T-helper 2 cell (primary cell): Measurements from ENCODE around the gene RGS4.

Source experiments
- DNase-seq, 5 experiments: peaks; one replicate each; pipeline versions ENCODE4 v3.0.0 to v3.0.0-alpha.2; 2012 to 2022
- total RNA-seq, 2 donors: gene quantifications; one replicate each; lab custom pipeline; 2026; lab: John Stamatoyannopoulos, UW

RGS4 gene
- 0 to 0.07 reads per million in 2 donors for total RNA-seq

GRCh38 chr1:163069142-163069541 is at the start of gene RGS4:
Gene RGS4, plus strand, starts transcription at chr1:163069361. Its CDS starts 124 bp downstream, at chr1:163069485.
- DNase-seq = no peak

GRCh38 chr1:163022129-163022528 is 47.0 kb upstream of the RGS4 start:
- no peak for DNase-seq

GRCh38 chr1:163027610-163028009 is 41.6 kb upstream of the RGS4 start:
- no peak for DNase-seq

GRCh38 chr1:163029901-163030300 is 39.3 kb upstream of the RGS4 start:
- no peak for DNase-seq

GRCh38 chr1:163035446-163036249 is 33.5 kb upstream of the RGS4 start:
- no peak for DNase-seq

GRCh38 chr1:163036671-163037070 is 32.5 kb upstream of the RGS4 start:
- DNase-seq = no peak

GRCh38 chr1:163038928-163039706 is 30.0 kb upstream of the RGS4 start:
- no peak for DNase-seq

- no peak for DNase-seq
These were observed 29.5 kb upstream of the RGS4 start for GRCh38 chr1:163039707-163040093.

- DNase-seq = no peak
These were observed 23.1 kb upstream of the RGS4 start for GRCh38 chr1:163046071-163046470.

GRCh38 chr1:163047951-163048659 is 21.1 kb upstream of the RGS4 start:
- DNase-seq = no peak

GRCh38 chr1:163048869-163049268 is 20.3 kb upstream of the RGS4 start:
- no peak for DNase-seq

GRCh38 chr1:163049296-163049695 is 19.9 kb upstream of the RGS4 start:
- no peak for DNase-seq

- DNase-seq = no peak
These were observed 18.7 kb upstream of the RGS4 start for GRCh38 chr1:163050496-163050895.

- DNase-seq = no peak
These were observed 15.0 kb upstream of the RGS4 start for GRCh38 chr1:163054181-163054591.

- no peak for DNase-seq
These were observed 14.2 kb upstream of the RGS4 start for GRCh38 chr1:163055005-163055404.

GRCh38 chr1:163055531-163055930 is 13.6 kb upstream of the RGS4 start:
- no peak for DNase-seq

GRCh38 chr1:163056831-163057230 is 12.3 kb upstream of the RGS4 start:
- no peak for DNase-seq

- DNase-seq = no peak
These were observed 8.7 kb upstream of the RGS4 start for GRCh38 chr1:163060343-163061007.

- no peak for DNase-seq
These were observed 6.0 kb upstream of the RGS4 start for GRCh38 chr1:163063143-163063542.

GRCh38 chr1:163063610-163064009 is 5.6 kb upstream of the RGS4 start:
- no peak for DNase-seq

- DNase-seq = no peak
These were observed 3.0 kb upstream of the RGS4 start for GRCh38 chr1:163066168-163066567.

GRCh38 chr1:163066686-163067085 is 2.5 kb upstream of the RGS4 start:
- DNase-seq = no peak

GRCh38 chr1:163068716-163069115 is 445 bp upstream of the RGS4 start:
- DNase-seq = no peak
